ENCODE measurements around the gene C12orf76. TPM values are rescaled to one million over a fixed set of nuclear protein-coding genes. Genes with fewer than 3 reads are reported as not detected.

C12orf76 gene
- total and polyA plus RNA-seq, 2 of the 13 experiments (the other 11 are each of a cell fraction or from before 2014, with no cell fraction given): 15.8 to 38.4 TPM

GRCh38 chr12:109998904-109999648 is 49.2 kb downstream of the C12orf76 start, which contains the start of gene ANKRD13A (continued):
- TF ChIP-seq ARID4A (CRISPR knock-in tag; IDR thresholded peaks at IDR 0.05; ENCODE audit: borderline replicate concordance): peak; percentile 92
- TF ChIP-seq CBX1 (IDR thresholded peaks at IDR 0.05; ENCODE audit: low read depth): no peak
- TF ChIP-seq HNF1A (IDR thresholded peaks at IDR 0.05; ENCODE audit: low read depth): peak; percentile 64; the same call in 1 of the 2 replicates
- TF ChIP-seq HNF1A (CRISPR knock-in tag; IDR thresholded peaks at IDR 0.05; ENCODE audit: borderline replicate concordance): peak; percentile 74; the same call in 1 of the 2 replicates
- no peak for TF ChIP-seq CEBPB (IDR thresholded peaks at IDR 0.05; ENCODE audit: borderline replicate concordance, low read depth, low read length)
- TF ChIP-seq SP1 (IDR thresholded peaks at IDR 0.05): no peak
- peak; percentile 51; the same call in 1 of the 2 replicates for TF ChIP-seq SP1 (CRISPR knock-in tag; IDR thresholded peaks at IDR 0.05)
- peak; percentile 78; the same call in 1 of the 2 replicates for TF ChIP-seq ZNF350 (CRISPR knock-in tag; IDR thresholded peaks at IDR 0.05; ENCODE audit: borderline replicate concordance, low read depth)
- 0 out of 2 replicates have a peak, but pooled peaks have one; percentile 63 for TF ChIP-seq DNMT1 (CRISPR knock-in tag; IDR thresholded peaks at IDR 0.05)
- peak; percentile 66; the same call in 1 of the 2 replicates for TF ChIP-seq DMAP1 (CRISPR knock-in tag; IDR thresholded peaks at IDR 0.05)
- TF ChIP-seq ISX (CRISPR knock-in tag; conservative IDR thresholded peaks at IDR 0.05): 0 out of 2 replicates have a peak, but pooled peaks have one; percentile 55
- no peak for TF ChIP-seq ZNF484 (CRISPR knock-in tag; IDR thresholded peaks at IDR 0.05; ENCODE audit: borderline replicate concordance, low read depth)
- TF ChIP-seq THYN1 (CRISPR knock-in tag; IDR thresholded peaks at IDR 0.05; ENCODE audit: borderline replicate concordance, low read depth): no peak
- no peak; the same call in 1 of the 2 replicates for TF ChIP-seq SPEN (CRISPR knock-in tag; IDR thresholded peaks at IDR 0.05; ENCODE audit: low read depth)
- no peak; the same call in 1 of the 2 replicates for TF ChIP-seq ZNF839 (CRISPR knock-in tag; IDR thresholded peaks at IDR 0.05; ENCODE audit: borderline replicate concordance)
- TF ChIP-seq ZMAT3 (CRISPR knock-in tag; conservative IDR thresholded peaks at IDR 0.05): peak; percentile 73; the same call in 1 of the 2 replicates
- TF ChIP-seq ZNF441 (CRISPR knock-in tag; IDR thresholded peaks at IDR 0.05; ENCODE audit: borderline replicate concordance): peak; percentile 64; the same call in 1 of the 2 replicates
- TF ChIP-seq SMAD1 (CRISPR knock-in tag; IDR thresholded peaks at IDR 0.05; ENCODE audit: borderline replicate concordance, low read depth): no peak; the same call in 1 of the 2 replicates
- TF ChIP-seq MLX (CRISPR knock-in tag; IDR thresholded peaks at IDR 0.05): no peak
- peak; percentile 49; the same call in 1 of the 2 replicates for TF ChIP-seq RXRB (CRISPR knock-in tag; IDR thresholded peaks at IDR 0.05; ENCODE audit: borderline replicate concordance)

Data from HepG2 (cell line).